ENCODE measurements around the gene MERTK. TPM values are rescaled to one million over a fixed set of nuclear protein-coding genes. Genes with fewer than 3 reads are reported as not detected.

The MERTK gene
- total RNA-seq, 1 donor from 2014 or later: 3.3 TPM

Other genes with a start within 250 kb of the MERTK start
- gene ANAPC1, start 14.4 kb upstream of the MERTK start, total RNA-seq: 69.0 and 70.0 TPM in 2 replicates
- 6.2 and 7.8 TPM in 2 replicates for gene TMEM87B, start 156.7 kb downstream of the MERTK start, total RNA-seq
- gene FBLN7, start 239.8 kb downstream of the MERTK start, total RNA-seq: 19.1 and 21.4 TPM in 2 replicates

Measured in neural crest cell (in vitro differentiated cells).